GM12878 (cell line): ENCODE results near the gene N4BP3. TPM values are rescaled to one million over a fixed set of nuclear protein-coding genes. Genes with fewer than 3 reads are reported as not detected.

Source experiments
- BRCA1 ChIP-seq: IDR thresholded peaks from 2 replicates; pipeline ENCODE4 v1.6.1; 2011; ENCODE audit warnings: low read depth, low read length, improper control_type of control experiment
- CHD4 ChIP-seq: fragments of 200-600 bp; sonication (generic); IDR thresholded peaks from 2 replicates; pipeline ENCODE4 v1.6.1; 2016; ENCODE audit warnings: mild to moderate bottlenecking
- EP300 ChIP-seq, 2 experiments: fragments of 150-350 bp in 1 of 2; IDR thresholded peaks; 2 replicates each; pipeline ENCODE4 v1.6.1; 2011 to 2012; ENCODE audit warnings: low read depth in 2 of 2, low read length in 2 of 2, borderline replicate concordance in 1 of 2, improper control_type of control experiment in 1 of 2, inconsistent platforms in 1 of 2; ENCODE audit not compliant: control insufficient read depth in 1 of 2
- IKZF2 ChIP-seq, 2 experiments: fragments of 450-650 bp; IDR thresholded peaks; 2 replicates each; pipeline ENCODE4 v1.6.1; 2017; ENCODE audit warnings: mild to moderate bottlenecking in 2 of 2, moderate library complexity in 2 of 2
- JUND ChIP-seq: IDR thresholded peaks from 2 replicates; pipeline ENCODE4 v1.6.1; 2012; ENCODE audit warnings: low read depth, mild to moderate bottlenecking, low read length, improper control_type of control experiment, moderate library complexity
- MEF2B ChIP-seq: fragments of 450-650 bp; IDR thresholded peaks from 2 replicates; pipeline ENCODE4 v1.6.1; 2018; ENCODE audit warnings: mild to moderate bottlenecking, moderate library complexity; ENCODE audit not compliant: partially characterized antibody, poor library complexity, severe bottlenecking
- MTA3 ChIP-seq: IDR thresholded peaks from 2 replicates; pipeline ENCODE4 v1.6.1; 2012; ENCODE audit warnings: low read length, inconsistent platforms, borderline replicate concordance
- MXI1 ChIP-seq: fragments of 150-350 bp; IDR thresholded peaks from 2 replicates; pipeline ENCODE4 v1.6.1; 2011; ENCODE audit warnings: low read depth, mild to moderate bottlenecking, inconsistent platforms, low read length, improper control_type of control experiment
- MYC ChIP-seq: IDR thresholded peaks from 2 replicates; pipeline ENCODE4 v1.6.1; 2011; ENCODE audit warnings: mild to moderate bottlenecking, low read length, moderate library complexity, inconsistent platforms; ENCODE audit not compliant: insufficient read depth, insufficient replicate concordance, insufficient read length, severe bottlenecking
- NFYB ChIP-seq: IDR thresholded peaks from 2 replicates; pipeline ENCODE4 v1.6.1; 2011; ENCODE audit warnings: low read depth, mild to moderate bottlenecking, low read length, improper control_type of control experiment, moderate library complexity; ENCODE audit not compliant: insufficient read depth
- NR2C2 ChIP-seq: IDR thresholded peaks from 2 replicates; pipeline ENCODE4 v1.6.1; 2011; ENCODE audit warnings: borderline replicate concordance, low read depth; ENCODE audit not compliant: control insufficient read depth, insufficient read length
- RB1 ChIP-seq: fragments of 450-650 bp; formaldehyde crosslinking; IDR thresholded peaks from 2 replicates; pipeline ENCODE4 v1.6.1; 2017; ENCODE audit warnings: mild to moderate bottlenecking, borderline replicate concordance
- RELA ChIP-seq: fragments of 450-650 bp; IDR thresholded peaks from 2 replicates; pipeline ENCODE4 v1.8.0; 2014; ENCODE audit warnings: borderline replicate concordance; ENCODE audit not compliant: partially characterized antibody
- RELB ChIP-seq: fragments of 450-650 bp; IDR thresholded peaks from 2 replicates; pipeline ENCODE4 v1.6.1; 2017; ENCODE audit warnings: low read depth, mild to moderate bottlenecking, moderate library complexity
- RUNX3 ChIP-seq: IDR thresholded peaks from 2 replicates; pipeline ENCODE4 v1.6.1; 2012; ENCODE audit warnings: low read length, inconsistent platforms
- SIN3A ChIP-seq: IDR thresholded peaks from 2 replicates; pipeline ENCODE4 v1.6.1; 2012; ENCODE audit warnings: low read depth, low read length, improper control_type of control experiment
- SMAD1 ChIP-seq: fragments of 450-650 bp; IDR thresholded peaks from 2 replicates; pipeline ENCODE4 v1.6.1; 2018; ENCODE audit warnings: mild to moderate bottlenecking, low read depth; ENCODE audit not compliant: partially characterized antibody
- SMAD5 ChIP-seq: IDR thresholded peaks from 2 replicates; pipeline ENCODE4 v1.6.1; 2016; ENCODE audit warnings: antibody characterized with exemption, low read depth
- SMC3 ChIP-seq: IDR thresholded peaks from 2 replicates; pipeline ENCODE4 v1.6.1; 2011; ENCODE audit warnings: low read length, improper control_type of control experiment, borderline replicate concordance
- TCF12 ChIP-seq: IDR thresholded peaks from 2 replicates; pipeline ENCODE4 v1.6.1; 2011; ENCODE audit warnings: low read depth, mild to moderate bottlenecking, low read length
- WRNIP1 ChIP-seq: IDR thresholded peaks from 2 replicates; pipeline ENCODE4 v1.6.1; 2011; ENCODE audit warnings: low read depth, low read length, improper control_type of control experiment, borderline replicate concordance
- YBX1 ChIP-seq: fragments of 450-650 bp; IDR thresholded peaks from 2 replicates; pipeline ENCODE4 v1.6.1; 2016; ENCODE audit warnings: antibody characterized with exemption
- ZNF384 ChIP-seq: IDR thresholded peaks from 2 replicates; pipeline ENCODE4 v1.6.1; 2012; ENCODE audit warnings: low read depth, mild to moderate bottlenecking, low read length, improper control_type of control experiment, borderline replicate concordance
- ZSCAN29 ChIP-seq: fragments of 450-650 bp; IDR thresholded peaks from 2 replicates; pipeline ENCODE4 v1.6.1; 2017; ENCODE audit warnings: mild to moderate bottlenecking, moderate library complexity
- polyA plus RNA-seq, 11 experiments: library from polyadenylated mRNA; depleted of rRNA in 4 of 11; unstranded in 6 of 11; stranded (reverse) in 5 of 11; fragments of >200 nt; fragmentation: Nextera tagmentation in 4 of 11; fragmentation: Illumina TruSeq in 1 of 11; extraction: Ambion mirVana in 4 of 11; extraction: Trizol in 1 of 11; gene quantifications; 1 replicate in 1 of 11; 2 replicates in 10 of 11; pipeline versions ENCODE4 v1.2.1 to v1.2.3, GENCODE V29; 2011 to 2016; ENCODE audit warnings: inconsistent platforms in 2 of 11, missing spikeins in 2 of 11, low read depth in 1 of 11
- total RNA-seq, 4 experiments: library from RNA; depleted of rRNA in 3 of 4; stranded (reverse); fragments of >200 nt in 3 of 4; fragmentation: Illumina TruSeq in 1 of 4; extraction: Trizol in 1 of 4; gene quantifications; 2 replicates each; pipeline versions ENCODE4 v1.2.1 to v1.2.3, GENCODE V29; 2013 to 2021
- TF ChIP-seq, protein P1 (sequence below): IDR thresholded peaks from 2 replicates; pipeline ENCODE4 v1.6.1; 2011; ENCODE audit warnings: low read depth, mild to moderate bottlenecking, low read length, moderate library complexity, borderline replicate concordance; ENCODE audit errors: extremely low read depth
- TF ChIP-seq, protein P2 (sequence below): IDR thresholded peaks from 2 replicates; pipeline ENCODE4 v1.6.1; 2012; ENCODE audit warnings: mild to moderate bottlenecking, low read depth, low read length

N4BP3 gene
- total and polyA plus RNA-seq, 10 of the 15 experiments (the other 5 are each of a cell fraction or from before 2014, with no cell fraction given): 0.06 to 13.0 (median 4.3) TPM

DNA sequence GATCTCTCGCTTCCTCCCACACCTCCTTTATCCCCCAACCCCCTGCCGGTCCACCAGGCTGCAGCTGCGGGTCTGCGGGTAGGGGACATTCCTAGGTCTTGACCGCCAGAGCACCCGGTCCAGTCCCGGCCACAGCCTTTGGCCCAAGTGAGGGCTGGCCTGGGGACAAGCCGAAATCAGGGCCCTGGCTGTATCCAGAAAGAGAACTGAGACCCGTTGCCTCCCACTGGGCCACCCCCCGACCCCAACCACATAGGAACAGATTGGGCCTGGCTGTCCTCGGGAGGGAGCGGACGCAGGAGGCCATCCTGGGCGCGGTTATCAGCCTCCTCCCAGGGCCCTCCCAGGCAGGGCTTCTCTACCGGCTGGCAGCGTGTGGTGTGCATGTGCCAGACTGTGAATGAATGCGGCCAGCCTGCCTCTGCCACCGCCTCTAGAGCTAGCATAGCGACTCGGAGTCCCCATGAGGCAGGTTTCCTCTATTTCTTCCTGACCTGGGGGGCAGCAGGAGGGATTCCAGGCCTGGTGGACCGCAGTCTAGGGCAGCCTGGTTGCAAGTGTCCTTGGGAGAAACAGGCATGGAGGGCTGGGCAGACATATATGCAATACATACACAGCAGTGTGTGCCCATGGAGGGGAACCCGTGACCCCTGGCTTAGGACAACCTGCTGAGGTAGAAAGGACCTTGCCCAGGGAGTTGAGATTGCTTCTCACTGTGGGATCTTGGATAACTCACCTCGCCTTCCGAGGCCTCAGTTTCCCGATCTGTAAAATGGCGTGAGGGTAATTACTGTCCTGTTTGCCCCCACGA lies 1.2 kb downstream of the N4BP3 start (continued):
- no peak for TF ChIP-seq ZNF384
- TF ChIP-seq, protein P1, sequence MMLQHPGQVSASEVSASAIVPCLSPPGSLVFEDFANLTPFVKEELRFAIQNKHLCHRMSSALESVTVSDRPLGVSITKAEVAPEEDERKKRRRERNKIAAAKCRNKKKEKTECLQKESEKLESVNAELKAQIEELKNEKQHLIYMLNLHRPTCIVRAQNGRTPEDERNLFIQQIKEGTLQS: no peak
- TF ChIP-seq TCF12: no peak
- no peak for TF ChIP-seq BRCA1
- TF ChIP-seq IKZF2 (IDR thresholded peaks at IDR 0.05): peak; percentile 53 to 58; a peak in 2 of 4 replicates
- TF ChIP-seq RELB: peak; percentile 42; the same call in 1 of the 2 replicates
- peak; percentile 36 for TF ChIP-seq MXI1
- TF ChIP-seq NR2C2: no peak
- no peak for TF ChIP-seq SMC3
- TF ChIP-seq MEF2B: no peak
- no peak for TF ChIP-seq MYC
- TF ChIP-seq RUNX3: no peak
- TF ChIP-seq, protein P2, sequence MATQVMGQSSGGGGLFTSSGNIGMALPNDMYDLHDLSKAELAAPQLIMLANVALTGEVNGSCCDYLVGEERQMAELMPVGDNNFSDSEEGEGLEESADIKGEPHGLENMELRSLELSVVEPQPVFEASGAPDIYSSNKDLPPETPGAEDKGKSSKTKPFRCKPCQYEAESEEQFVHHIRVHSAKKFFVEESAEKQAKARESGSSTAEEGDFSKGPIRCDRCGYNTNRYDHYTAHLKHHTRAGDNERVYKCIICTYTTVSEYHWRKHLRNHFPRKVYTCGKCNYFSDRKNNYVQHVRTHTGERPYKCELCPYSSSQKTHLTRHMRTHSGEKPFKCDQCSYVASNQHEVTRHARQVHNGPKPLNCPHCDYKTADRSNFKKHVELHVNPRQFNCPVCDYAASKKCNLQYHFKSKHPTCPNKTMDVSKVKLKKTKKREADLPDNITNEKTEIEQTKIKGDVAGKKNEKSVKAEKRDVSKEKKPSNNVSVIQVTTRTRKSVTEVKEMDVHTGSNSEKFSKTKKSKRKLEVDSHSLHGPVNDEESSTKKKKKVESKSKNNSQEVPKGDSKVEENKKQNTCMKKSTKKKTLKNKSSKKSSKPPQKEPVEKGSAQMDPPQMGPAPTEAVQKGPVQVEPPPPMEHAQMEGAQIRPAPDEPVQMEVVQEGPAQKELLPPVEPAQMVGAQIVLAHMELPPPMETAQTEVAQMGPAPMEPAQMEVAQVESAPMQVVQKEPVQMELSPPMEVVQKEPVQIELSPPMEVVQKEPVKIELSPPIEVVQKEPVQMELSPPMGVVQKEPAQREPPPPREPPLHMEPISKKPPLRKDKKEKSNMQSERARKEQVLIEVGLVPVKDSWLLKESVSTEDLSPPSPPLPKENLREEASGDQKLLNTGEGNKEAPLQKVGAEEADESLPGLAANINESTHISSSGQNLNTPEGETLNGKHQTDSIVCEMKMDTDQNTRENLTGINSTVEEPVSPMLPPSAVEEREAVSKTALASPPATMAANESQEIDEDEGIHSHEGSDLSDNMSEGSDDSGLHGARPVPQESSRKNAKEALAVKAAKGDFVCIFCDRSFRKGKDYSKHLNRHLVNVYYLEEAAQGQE: no peak
- no peak for TF ChIP-seq ZSCAN29
- no peak for TF ChIP-seq YBX1
- TF ChIP-seq JUND: no peak
- no peak for TF ChIP-seq CHD4
- no peak for TF ChIP-seq SMAD5
- TF ChIP-seq SMAD1: no peak
- no peak for TF ChIP-seq MTA3
- no peak for TF ChIP-seq EP300 (IDR thresholded peaks at IDR 0.05; ENCODE audit: borderline replicate concordance in 1 of 2, control insufficient read depth in 1 of 2, low read depth in 2 of 2, low read length in 2 of 2)
- no peak for TF ChIP-seq WRNIP1
- no peak for TF ChIP-seq NFYB
- no peak for TF ChIP-seq RELA
- TF ChIP-seq SIN3A: peak; percentile 51; the same call in 1 of the 2 replicates
- TF ChIP-seq RB1: no peak
